ENCODE measurements around the gene PPM1G.

PPM1G gene

DNA sequence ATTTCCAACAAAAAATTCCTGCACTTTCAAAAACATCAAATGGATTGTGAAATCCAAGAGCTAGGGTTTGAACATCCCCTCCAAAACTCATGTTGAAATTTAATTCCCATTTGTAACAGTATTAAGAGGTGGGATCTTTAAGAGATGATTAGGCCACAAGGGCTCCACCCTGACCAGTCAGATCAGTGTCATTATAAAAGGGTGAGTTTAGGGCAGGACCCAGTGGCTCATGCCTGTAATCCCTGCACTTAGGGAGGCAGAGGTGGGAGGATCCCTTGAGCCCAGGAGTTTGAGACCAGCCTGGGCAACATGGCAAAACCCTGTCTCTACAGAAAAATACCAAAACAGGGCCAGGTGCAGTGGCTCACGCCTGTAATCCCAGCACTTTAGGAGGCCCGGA lies 61.8 kb downstream of the PPM1G start:
- H2BK5ac ChIP-seq (ENCODE audit: low read length) = no peak overlapping the region
- peaks cover 10% of the 10 kb centered on the region for H3K79me1 ChIP-seq (ENCODE audit: low read length)
- H3K23ac ChIP-seq (ENCODE audit: low read length) = no peak overlapping the region
- H2BK120ac ChIP-seq (ENCODE audit: low read depth, low read length) = no peak overlapping the region
- H2BK15ac ChIP-seq (replicated peaks; ENCODE audit: low read depth) = no peak overlapping the region
- H3K56ac ChIP-seq (ENCODE audit: low read length) = no peak overlapping the region
- no CpG with 5 or more reads among the region's 2 CpGs for WGBS (ENCODE audit: extremely low coverage, insufficient coverage, low lambda C conversion rate)
- H3K9ac ChIP-seq (ENCODE audit: low read length) = no peak overlapping the region
- H3K27ac ChIP-seq (ENCODE audit: low read depth, low read length) = no peak overlapping the region
- no peaks in the 10 kb centered on the region for H3K36me3 ChIP-seq (ENCODE audit: control insufficient read depth, insufficient read depth, low read length)
- no peak for DNase-seq
- no peak overlapping the region for H3K4me3 ChIP-seq (ENCODE audit: low read length)
- H4K8ac ChIP-seq (ENCODE audit: low read depth, low read length) = no peak overlapping the region
- H4K5ac ChIP-seq (ENCODE audit: low read length) = no peak overlapping the region
- H3K4me1 ChIP-seq (ENCODE audit: control insufficient read depth, low read depth, low read length) = no peaks in the 10 kb centered on the region
- H3K18ac ChIP-seq (ENCODE audit: low read length) = no peak overlapping the region
- no peak overlapping the region for H3K4ac ChIP-seq (ENCODE audit: low read depth, low read length)
- H3K27me3 ChIP-seq (ENCODE audit: insufficient read depth, low read length, poor library complexity) = no peaks in the 10 kb centered on the region
- H3K4me2 ChIP-seq (ENCODE audit: low read length) = no peak overlapping the region
- peaks cover 57% of the 10 kb centered on the region for H3K79me2 ChIP-seq (ENCODE audit: control insufficient read depth, insufficient read depth, low read length)
- H2AK5ac ChIP-seq (ENCODE audit: low read length) = no peak overlapping the region

DNA sequence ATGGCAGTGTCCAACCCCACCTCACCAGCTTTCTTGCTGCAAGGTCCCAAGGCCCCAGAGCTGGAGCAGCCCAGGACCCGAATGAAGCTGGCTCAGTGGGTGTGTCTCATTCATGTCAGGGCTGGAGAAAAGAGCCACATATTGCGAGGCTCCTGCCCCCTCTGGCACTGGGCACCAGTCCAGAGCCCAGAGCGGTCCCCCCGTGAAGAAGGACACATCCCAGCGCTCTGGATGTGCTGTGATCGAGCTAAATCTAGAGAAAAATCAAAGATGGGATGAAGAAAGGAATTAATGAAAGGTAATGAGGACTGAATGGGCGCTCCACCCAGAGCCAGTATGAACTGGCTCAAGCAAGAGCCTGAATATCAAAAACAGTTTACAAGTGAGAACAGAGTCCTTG lies 73.2 kb downstream of the PPM1G start:
- H2AK5ac ChIP-seq (ENCODE audit: low read length) = no peak overlapping the region
- H2BK120ac ChIP-seq (ENCODE audit: low read depth, low read length) = no peak overlapping the region
- no peak overlapping the region for H2BK5ac ChIP-seq (ENCODE audit: low read length)
- H3K23ac ChIP-seq (ENCODE audit: low read length) = no peak overlapping the region
- DNase-seq = no peak
- H3K18ac ChIP-seq (ENCODE audit: low read length) = no peak overlapping the region
- no peak overlapping the region for H2BK15ac ChIP-seq (replicated peaks; ENCODE audit: low read depth)
- H3K79me2 ChIP-seq (ENCODE audit: control insufficient read depth, insufficient read depth, low read length) = no peaks in the 10 kb centered on the region
- H3K4me2 ChIP-seq (ENCODE audit: low read length) = no peak overlapping the region
- H4K8ac ChIP-seq (ENCODE audit: low read depth, low read length) = no peak overlapping the region
- no peak overlapping the region for H4K5ac ChIP-seq (ENCODE audit: low read length)
- no peaks in the 10 kb centered on the region for H3K4me1 ChIP-seq (ENCODE audit: control insufficient read depth, low read depth, low read length)
- no peak overlapping the region for H3K9ac ChIP-seq (ENCODE audit: low read length)
- no peak overlapping the region for H3K4ac ChIP-seq (ENCODE audit: low read depth, low read length)
- H3K56ac ChIP-seq (ENCODE audit: low read length) = no peak overlapping the region
- H3K79me1 ChIP-seq (ENCODE audit: low read length) = no peaks in the 10 kb centered on the region
- no CpG with 5 or more reads among the region's 7 CpGs for WGBS (ENCODE audit: extremely low coverage, insufficient coverage, low lambda C conversion rate)
- no peak overlapping the region for H3K27ac ChIP-seq (ENCODE audit: low read depth, low read length)
- H3K27me3 ChIP-seq (ENCODE audit: insufficient read depth, low read length, poor library complexity) = no peaks in the 10 kb centered on the region
- no peak overlapping the region for H3K4me3 ChIP-seq (ENCODE audit: low read length)
- H3K36me3 ChIP-seq (ENCODE audit: control insufficient read depth, insufficient read depth, low read length) = peaks cover 17% of the 10 kb centered on the region

DNA sequence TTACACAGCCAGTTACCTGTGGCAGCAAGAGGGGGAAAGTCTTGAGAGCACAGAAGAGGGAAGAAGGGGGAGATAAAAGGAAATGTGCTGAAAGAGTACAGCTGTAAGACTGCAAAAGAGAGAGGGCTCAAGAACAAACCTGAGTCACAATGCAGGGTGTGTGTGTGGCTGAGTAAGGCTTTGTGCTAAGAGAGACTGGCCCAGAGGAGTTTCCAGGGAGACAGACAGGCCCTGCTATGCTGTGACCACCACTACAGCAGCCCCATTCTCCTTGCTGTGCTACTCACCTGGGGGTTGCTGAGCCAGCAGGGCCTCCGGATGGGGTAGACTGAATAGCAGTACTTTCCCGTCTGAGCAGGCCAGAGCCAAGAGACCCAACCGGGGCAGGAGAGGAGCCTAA lies 74.1 kb downstream of the PPM1G start:
- Histone ChIP-seq H3K36me3 (ENCODE audit: control insufficient read depth, insufficient read depth, low read length) (peaks cover 17% of the 10 kb centered on the region), H3K9ac (ENCODE audit: low read length) (no peak overlapping the region), H2AK5ac (ENCODE audit: low read length) (no peak overlapping the region), H4K8ac (ENCODE audit: low read depth, low read length) (no peak overlapping the region), H3K79me1 (ENCODE audit: low read length) (no peaks in the 10 kb centered on the region), H2BK120ac (ENCODE audit: low read depth, low read length) (no peak overlapping the region), H3K4me2 (ENCODE audit: low read length) (no peak overlapping the region), H3K23ac (ENCODE audit: low read length) (no peak overlapping the region), H3K4ac (ENCODE audit: low read depth, low read length) (no peak overlapping the region), H3K56ac (ENCODE audit: low read length) (no peak overlapping the region), H2BK15ac (replicated peaks; ENCODE audit: low read depth) (no peak overlapping the region), H3K27me3 (ENCODE audit: insufficient read depth, low read length, poor library complexity) (no peaks in the 10 kb centered on the region), H3K4me1 (ENCODE audit: control insufficient read depth, low read depth, low read length) (no peaks in the 10 kb centered on the region), H3K79me2 (ENCODE audit: control insufficient read depth, insufficient read depth, low read length) (no peaks in the 10 kb centered on the region), H4K5ac (ENCODE audit: low read length) (no peak overlapping the region), H2BK5ac (ENCODE audit: low read length) (no peak overlapping the region), H3K4me3 (ENCODE audit: low read length) (no peak overlapping the region), H3K18ac (ENCODE audit: low read length) (no peak overlapping the region), H3K27ac (ENCODE audit: low read depth, low read length) (no peak overlapping the region)
- no CpG with 5 or more reads among the region's 3 CpGs for WGBS (ENCODE audit: extremely low coverage, insufficient coverage, low lambda C conversion rate)
- DNase-seq = no peak

Measured in mesendoderm (in vitro differentiated cells).